Memory B cell (primary cell): ENCODE data around the gene EEF1A2.
"Not testable (repeated sequence)": the region's sequence is repeated elsewhere in the genome, so short reads cannot be mapped to it uniquely, and the experiment has no call there.

Source experiments
- ATAC-seq: fragments of 150-1000 bp; cut with Tn5 transposase; 2 replicates; pipeline ENCODE4 v1.10.0; 2021; ENCODE audit warnings: low read depth, mild to moderate bottlenecking, moderate library complexity
- DNase-seq, 2 donors: peaks; one replicate each; pipeline ENCODE4 v3.0.0; 2022; ENCODE audit warnings: low spot score in 2 of 2
- H3K27ac Mint-ChIP-seq: one replicate; pipeline ENCODE4 v1.8.0; 2022; ENCODE audit warnings: mild to moderate bottlenecking, moderate library complexity, mixed read lengths
- H3K27me3 Mint-ChIP-seq: one replicate; pipeline ENCODE4 v1.8.0; 2022; ENCODE audit warnings: mixed read lengths
- H3K36me3 Mint-ChIP-seq: one replicate; pipeline ENCODE4 v1.8.0; 2022; ENCODE audit warnings: mild to moderate bottlenecking, mixed read lengths
- H3K4me1 Mint-ChIP-seq: one replicate; pipeline ENCODE4 v1.8.0; 2022; ENCODE audit warnings: mixed read lengths
- H3K4me3 Mint-ChIP-seq: one replicate; pipeline ENCODE4 v1.8.0; 2022; ENCODE audit warnings: mild to moderate bottlenecking, moderate library complexity, mixed read lengths
- H3K9me3 Mint-ChIP-seq: one replicate; pipeline ENCODE4 v1.8.0; 2022; ENCODE audit warnings: mixed read lengths

The EEF1A2 gene

GRCh38 chr20:63484651-63485403, 14.1 kb downstream of the EEF1A2 start:
- Mint-ChIP-seq H3K4me1 (no peaks in the 10 kb centered on the region), H3K36me3 (peaks cover 3% of the 10 kb centered on the region), H3K4me3 (no peak overlapping the region), H3K27ac (no peak overlapping the region), H3K27me3 (peaks cover 32% of the 10 kb centered on the region), H3K9me3 (no peaks in the 10 kb centered on the region)
- no peak for ATAC-seq
- no peak for DNase-seq

- no peak overlapping the region for H3K4me3 Mint-ChIP-seq
- ATAC-seq (no peak), DNase-seq (no peak)
- H3K9me3 Mint-ChIP-seq: no peaks in the 10 kb centered on the region
- peaks cover 3% of the 10 kb centered on the region for H3K36me3 Mint-ChIP-seq
- no peak overlapping the region for H3K27ac Mint-ChIP-seq
- H3K27me3 Mint-ChIP-seq: peaks cover 34% of the 10 kb centered on the region
- no peaks in the 10 kb centered on the region for H3K4me1 Mint-ChIP-seq
Observed at GRCh38 chr20:63484236-63484635, 14.6 kb downstream of the EEF1A2 start.

- H3K4me3 Mint-ChIP-seq: no peak overlapping the region
- no peaks in the 10 kb centered on the region for H3K9me3 Mint-ChIP-seq
- no peak overlapping the region for H3K27ac Mint-ChIP-seq
- DNase-seq (no peak), ATAC-seq (no peak)
- no peaks in the 10 kb centered on the region for H3K4me1 Mint-ChIP-seq
- H3K36me3 Mint-ChIP-seq: peaks cover 3% of the 10 kb centered on the region
- H3K27me3 Mint-ChIP-seq: peaks cover 34% of the 10 kb centered on the region
Observed at GRCh38 chr20:63483834-63484233, 15.0 kb downstream of the EEF1A2 start.

- Mint-ChIP-seq H3K4me1 (no peaks in the 10 kb centered on the region), H3K27ac (no peak overlapping the region), H3K4me3 (no peak overlapping the region), H3K36me3 (peaks cover 3% of the 10 kb centered on the region), H3K27me3 (peaks cover 34% of the 10 kb centered on the region), H3K9me3 (no peaks in the 10 kb centered on the region)
- DNase-seq (no peak), ATAC-seq (no peak)
Observed at GRCh38 chr20:63482021-63482587, 16.8 kb downstream of the EEF1A2 start.

DNA sequence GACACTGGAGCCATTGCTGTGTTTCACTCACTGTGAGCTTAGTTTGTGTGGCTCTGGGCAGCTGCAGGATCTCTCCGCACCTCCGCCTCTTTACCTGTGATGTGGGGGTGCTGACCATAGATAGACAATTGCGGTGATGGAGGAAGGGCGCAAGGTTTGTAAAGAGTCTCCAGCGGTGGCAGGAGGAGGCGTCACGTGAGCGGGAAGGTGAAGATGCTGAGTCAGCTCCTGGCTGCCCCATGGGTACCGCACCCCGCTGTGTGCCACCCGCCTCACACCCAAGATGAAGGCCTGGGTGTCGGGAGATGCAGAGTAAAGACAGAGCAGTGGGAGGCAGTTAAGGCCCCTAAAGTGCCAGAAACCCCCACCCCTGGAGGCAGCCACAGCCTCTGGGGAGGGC, 17.4 kb downstream of the EEF1A2 start:
- peaks cover 33% of the 10 kb centered on the region for H3K27me3 Mint-ChIP-seq
- DNase-seq: no peak
- H3K9me3 Mint-ChIP-seq: no peaks in the 10 kb centered on the region
- peaks cover 3% of the 10 kb centered on the region for H3K36me3 Mint-ChIP-seq
- no peak overlapping the region for H3K27ac Mint-ChIP-seq
- no peaks in the 10 kb centered on the region for H3K4me1 Mint-ChIP-seq
- H3K4me3 Mint-ChIP-seq: no peak overlapping the region
- no peak for ATAC-seq

DNA sequence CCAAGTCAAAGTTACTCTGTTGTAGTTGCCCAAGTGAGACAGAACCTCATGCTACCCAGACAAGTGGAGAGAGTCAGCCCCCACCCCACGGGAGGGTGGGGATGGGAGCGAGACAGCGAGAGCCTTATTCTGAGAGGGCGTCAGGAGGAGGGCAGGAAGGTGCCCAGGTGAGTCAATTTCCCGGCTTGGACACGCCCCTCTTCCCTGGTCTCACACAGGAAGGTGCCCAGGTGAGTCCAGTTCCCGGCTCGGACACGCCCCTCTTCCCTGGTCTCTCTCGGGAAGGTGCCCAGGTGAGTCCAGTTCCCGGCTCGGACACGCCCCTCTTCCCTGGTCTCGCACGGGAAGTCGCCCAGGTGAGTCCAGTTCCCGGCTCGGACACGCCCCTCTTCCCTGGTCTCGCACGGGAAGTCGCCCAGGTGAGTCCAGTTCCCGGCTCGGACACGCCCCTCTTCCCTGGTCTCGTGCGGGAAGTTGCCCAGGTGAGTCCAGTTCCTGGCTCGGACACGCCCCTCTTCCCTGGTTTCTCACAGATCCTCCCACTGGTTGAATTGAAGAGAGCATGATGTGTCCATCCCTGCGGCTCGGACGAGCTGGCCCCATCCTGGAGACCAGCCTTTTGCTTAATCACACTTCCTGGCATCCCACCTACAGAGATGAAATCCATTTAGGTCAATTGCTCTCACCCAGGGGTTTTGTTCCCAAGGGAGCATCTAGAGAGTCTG, 19.0 kb downstream of the EEF1A2 start:
- not testable (repeated sequence) for H3K4me3 Mint-ChIP-seq, H3K36me3 Mint-ChIP-seq, ATAC-seq, H3K9me3 Mint-ChIP-seq, H3K4me1 Mint-ChIP-seq, H3K27ac Mint-ChIP-seq, DNase-seq
- H3K27me3 Mint-ChIP-seq: peaks cover 33% of the 10 kb centered on the region

DNA sequence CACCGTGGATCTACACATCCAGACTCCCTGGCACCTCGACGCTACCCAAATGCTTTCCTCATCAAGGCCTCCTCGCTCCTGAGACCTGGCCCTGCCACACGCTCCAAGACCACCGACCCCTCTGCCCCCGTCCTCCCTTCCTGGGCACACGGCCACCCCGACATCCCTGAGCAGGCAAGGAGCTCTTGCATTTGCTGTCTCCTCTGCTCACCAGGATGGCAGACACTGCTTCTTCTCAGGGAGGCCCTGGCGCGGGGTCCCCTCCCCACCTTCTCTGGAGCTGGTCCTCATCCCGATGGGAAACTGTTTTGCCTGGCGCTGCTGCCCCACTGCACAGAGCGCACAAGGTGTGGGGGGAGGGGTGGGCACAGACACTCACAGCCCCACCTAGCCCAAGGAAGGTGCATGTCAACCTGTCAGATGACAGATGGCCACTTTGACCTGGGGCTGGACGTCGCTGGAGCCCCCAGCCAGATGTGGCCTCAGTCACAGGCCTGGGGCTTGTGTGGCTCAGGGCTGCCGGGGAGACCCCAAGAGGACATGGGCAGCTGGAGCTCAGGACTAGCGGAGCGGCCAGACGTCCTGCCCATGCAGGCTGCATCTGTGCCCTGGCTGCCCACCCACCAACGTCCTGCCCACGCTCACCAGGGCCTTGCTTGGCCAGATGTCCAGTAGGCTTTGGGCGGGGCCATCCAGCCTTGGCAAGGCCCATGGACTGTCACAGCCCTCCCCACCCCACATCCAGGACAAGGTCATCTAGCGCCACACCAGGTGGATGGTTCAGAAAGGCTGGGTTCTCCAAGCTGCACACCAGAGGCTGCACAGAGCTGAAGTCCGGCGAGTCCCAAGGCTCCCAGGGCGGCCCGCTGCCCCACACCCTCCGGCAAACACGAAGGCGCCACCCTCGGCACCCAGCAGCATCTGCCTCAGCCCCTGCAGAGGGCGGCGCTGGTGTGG, 20.3 kb downstream of the EEF1A2 start:
- Mint-ChIP-seq H3K36me3 (no peaks in the 10 kb centered on the region), H3K27me3 (peaks cover 32% of the 10 kb centered on the region), H3K9me3 (no peaks in the 10 kb centered on the region), H3K4me1 (peaks cover 6% of the 10 kb centered on the region), H3K4me3 (no peak overlapping the region), H3K27ac (no peak overlapping the region)
- DNase-seq: no peak
- no peak for ATAC-seq

DNA sequence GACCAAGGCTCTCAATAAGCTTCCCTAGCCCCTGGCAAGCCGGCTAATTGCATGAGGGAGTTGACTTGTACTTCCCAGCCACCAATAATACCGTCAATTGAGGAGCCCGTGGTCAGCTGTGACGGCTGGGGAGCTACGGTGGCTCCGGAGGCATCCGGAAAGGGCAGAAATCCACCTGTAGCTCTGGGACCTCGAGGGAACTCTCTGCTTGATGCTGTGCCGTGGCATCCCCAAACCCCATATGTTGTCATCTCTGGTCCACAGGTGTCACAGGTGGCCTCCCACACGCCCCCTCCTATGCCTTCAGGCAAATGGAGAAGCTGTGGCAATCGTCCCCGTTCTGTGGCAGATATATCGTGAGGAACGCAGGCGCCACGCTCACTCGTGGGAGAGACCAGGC, 20.9 kb downstream of the EEF1A2 start:
- Mint-ChIP-seq H3K9me3 (no peaks in the 10 kb centered on the region), H3K4me3 (no peak overlapping the region), H3K4me1 (peaks cover 6% of the 10 kb centered on the region), H3K27me3 (peaks cover 34% of the 10 kb centered on the region), H3K27ac (no peak overlapping the region), H3K36me3 (no peaks in the 10 kb centered on the region)
- no peak for DNase-seq
- ATAC-seq: no peak

DNA sequence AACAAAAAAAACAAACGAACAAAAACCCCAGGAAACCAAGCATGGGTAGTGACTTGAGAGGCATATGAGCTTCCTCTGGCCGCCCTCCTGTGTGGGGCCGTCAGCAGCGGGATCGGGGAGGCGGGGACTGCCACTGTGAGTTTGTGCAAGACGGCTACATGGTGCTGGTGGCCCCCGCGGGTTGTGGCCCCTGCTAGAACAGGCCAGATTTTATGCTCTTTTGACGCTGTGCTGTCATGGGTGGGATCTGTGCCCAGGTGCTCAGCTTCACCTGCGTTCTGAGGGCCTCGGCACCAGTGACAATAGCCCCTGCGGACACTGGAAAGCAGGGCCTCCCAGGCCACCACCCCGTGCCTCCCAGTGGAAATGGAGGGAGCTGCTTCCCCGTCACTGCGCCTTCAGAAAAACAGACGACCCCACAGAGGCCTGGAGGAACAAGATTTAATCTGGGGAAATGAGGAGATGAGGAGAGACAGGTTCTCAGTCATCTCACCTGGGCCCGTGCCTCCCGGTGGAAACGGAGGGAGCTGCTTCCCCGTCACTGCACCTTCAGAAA, 21.7 kb downstream of the EEF1A2 start:
- Mint-ChIP-seq H3K4me3 (no peak overlapping the region), H3K27me3 (peaks cover 28% of the 10 kb centered on the region), H3K9me3 (no peaks in the 10 kb centered on the region), H3K27ac (no peak overlapping the region), H3K4me1 (peaks cover 6% of the 10 kb centered on the region), H3K36me3 (no peaks in the 10 kb centered on the region)
- ATAC-seq (peak; percentile 26), DNase-seq (no peak)

- no peak overlapping the region for H3K27ac Mint-ChIP-seq
- H3K4me1 Mint-ChIP-seq: peaks cover 6% of the 10 kb centered on the region
- ATAC-seq (no peak), DNase-seq (no peak)
- H3K36me3 Mint-ChIP-seq: no peaks in the 10 kb centered on the region
- H3K27me3 Mint-ChIP-seq: peaks cover 23% of the 10 kb centered on the region
- H3K4me3 Mint-ChIP-seq: no peak overlapping the region
- H3K9me3 Mint-ChIP-seq: no peaks in the 10 kb centered on the region
Observed at GRCh38 chr20:63475209-63475608, 23.7 kb downstream of the EEF1A2 start.

DNA sequence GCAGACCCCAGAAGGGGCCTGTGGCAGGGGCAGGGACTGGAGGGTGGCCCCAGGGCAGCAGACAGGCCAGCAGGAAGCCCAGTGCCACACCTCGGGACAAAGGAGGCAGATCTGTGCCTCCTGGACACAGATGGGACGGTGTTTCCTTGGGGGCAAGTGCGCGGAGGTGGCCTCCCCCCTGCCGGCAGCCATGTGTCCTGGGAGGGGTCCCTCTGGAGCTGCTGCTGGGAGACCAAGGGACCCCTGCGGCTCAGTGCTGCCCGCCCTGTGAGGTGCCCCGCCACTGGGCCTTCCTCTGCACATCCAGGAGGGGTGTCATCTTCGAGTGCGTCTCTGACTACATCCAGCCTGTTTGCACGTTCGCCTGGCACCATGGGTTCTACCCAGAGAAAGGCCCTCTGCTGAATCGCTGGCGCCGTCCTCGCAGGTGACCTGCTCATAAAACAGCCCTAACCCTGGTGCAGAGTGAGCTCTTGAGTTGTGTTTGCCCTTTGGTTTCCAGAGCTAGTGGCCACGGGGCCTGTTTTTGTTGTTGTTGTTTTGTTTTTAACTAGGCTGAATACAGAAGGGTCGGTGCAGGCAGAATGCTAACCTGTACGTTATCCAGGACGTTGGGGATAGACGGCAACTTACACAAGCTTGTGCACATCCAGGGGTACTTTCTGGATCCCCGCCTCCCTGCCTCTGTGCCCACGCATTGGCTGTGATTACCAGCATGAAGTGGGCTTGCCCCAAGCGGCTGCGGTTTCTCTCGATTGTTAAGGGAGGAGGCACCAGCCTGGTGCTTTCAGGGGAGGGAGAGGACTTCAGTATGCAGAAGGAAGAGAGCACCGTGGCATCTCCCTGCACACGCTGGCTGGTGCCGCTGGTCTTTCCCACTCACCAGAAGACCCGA, 25.1 kb downstream of the EEF1A2 start:
- H3K4me1 Mint-ChIP-seq: peaks cover 6% of the 10 kb centered on the region
- peaks cover 20% of the 10 kb centered on the region for H3K27me3 Mint-ChIP-seq
- peak overlapping the region; percentile 27 for H3K4me3 Mint-ChIP-seq
- ATAC-seq (peak; percentile 63), DNase-seq (no peak)
- no peak overlapping the region for H3K27ac Mint-ChIP-seq
- no peaks in the 10 kb centered on the region for H3K36me3 Mint-ChIP-seq
- no peaks in the 10 kb centered on the region for H3K9me3 Mint-ChIP-seq

DNA sequence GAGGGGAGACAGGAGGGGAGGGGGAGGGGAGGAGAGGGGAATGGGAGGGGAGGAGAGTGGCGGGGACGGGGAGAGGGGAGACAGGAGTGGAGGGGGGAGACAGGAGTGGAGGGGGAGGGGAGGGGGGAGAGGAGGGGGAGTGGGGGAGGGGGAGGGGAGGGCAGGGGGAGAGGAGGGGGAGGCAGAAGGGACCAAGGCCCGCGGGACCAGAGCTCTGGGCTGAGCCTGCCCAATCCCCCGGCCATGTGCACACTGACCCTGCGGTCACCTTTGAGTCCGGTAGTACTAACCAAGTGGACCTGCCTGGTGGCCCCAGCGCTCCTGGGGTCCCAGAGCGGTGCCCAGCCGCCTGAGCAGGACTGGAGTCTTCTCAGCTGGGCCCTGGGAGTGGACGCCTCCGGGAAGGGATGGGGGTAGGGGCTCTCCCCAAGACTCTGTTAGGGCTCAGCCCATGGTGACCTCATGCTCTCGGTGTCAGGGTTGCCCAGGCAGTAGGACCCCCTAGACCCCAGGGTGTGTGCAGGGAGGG, 26.0 kb downstream of the EEF1A2 start:
- ATAC-seq (no peak), DNase-seq (no peak)
- Mint-ChIP-seq H3K36me3 (no peaks in the 10 kb centered on the region), H3K4me3 (peak overlapping the region; percentile 8), H3K27ac (no peak overlapping the region), H3K4me1 (peaks cover 6% of the 10 kb centered on the region), H3K27me3 (peaks cover 17% of the 10 kb centered on the region), H3K9me3 (no peaks in the 10 kb centered on the region)
